Pancreas (tissue), 10 donors: ENCODE measurements around the gene TMEM151A. TPM values are rescaled to one million over a fixed set of nuclear protein-coding genes. Genes with fewer than 3 reads are reported as not detected.

Source experiments
- ATAC-seq, 4 donors: fragments of 200-7000 bp; cut with Tn5 transposase; one replicate each; pipeline versions ENCODE4 v1.8.0 to v1.9.1; 2020; ENCODE audit warnings: mild to moderate bottlenecking in 4 of 4, moderate library complexity in 4 of 4
- DNase-seq, 6 donors: peaks; one replicate each; pipeline ENCODE4 v3.0.0-alpha.2; 2020
- FAIRE-seq: peaks from 2 replicates; lab custom pipeline; 2012; peaks lifted over from hg19 to GRCh38; lab: Jason Lieb, UNC
- H3K27ac ChIP-seq, 4 donors: fragments of 200-600 bp; sonication (generic); 1 replicate in 3 of 4; 2 replicates in 1 of 4; pipeline versions ENCODE4 v1.5.0 to v1.8.0; 2020
- H3K27me3 ChIP-seq, 4 donors: fragments of 200-600 bp; one replicate each; pipeline ENCODE4 v1.8.0; 2021
- H3K36me3 ChIP-seq, 3 donors: fragments of 200-600 bp; sonication (generic) in 1 of 3; one replicate each; pipeline versions ENCODE4 v1.5.0 to v1.8.0; 2020 to 2021
- H3K4me1 ChIP-seq, 3 donors: fragments of 200-600 bp; one replicate each; pipeline ENCODE4 v1.8.0; 2021
- H3K4me3 ChIP-seq, 4 donors: fragments of 200-600 bp; sonication (generic) in 2 of 4; one replicate each; pipeline versions ENCODE4 v1.5.0 to v1.8.0; 2020 to 2021
- H3K9me3 ChIP-seq, 4 donors: fragments of 200-600 bp; one replicate each; pipeline ENCODE4 v1.8.0; 2021
- CTCF ChIP-seq, 4 donors: fragments of 200-600 bp; sonication (generic) in 3 of 4; IDR thresholded peaks; one replicate each; pipeline versions ENCODE4 v1.5.0 to v1.8.0; 2021; ENCODE audit warnings: antibody characterized with exemption in 4 of 4
- WGBS, 2 donors: extraction: QIAGEN DNeasy Blood & Tissue Kit; methylation state at CpG; one replicate each; pipeline ENCODE4 v1.1.7; 2013; 5-methylcytosine and 5-hydroxymethylcytosine counted together
- intact Hi-C, 3 donors: fragments of 100-400 bp; cut with DNase I; formaldehyde crosslinking; loops; one replicate each; pipeline versions ENCODE4 v1.11.1 to v1.14.2; 2022
- polyA plus RNA-seq, 2 donors: library from polyadenylated mRNA; stranded (reverse); fragments of 200-250 nt; gene quantifications; one replicate each; pipeline ENCODE4 v1.2.3, GENCODE V29; 2013
- total RNA-seq, 6 donors: library from RNA; stranded (reverse); fragmentation: NEBNext Ultra II Directional in 4 of 6; extraction: Animal tissue kit (Norgen Biotek cat#: 25700) in 4 of 6; gene quantifications; one replicate each; pipeline versions ENCODE4 v1.2.1 to v1.2.4, GENCODE V29; 2021 to 2023
- donor health status: healthy with polysubstance abuse.
- donor health status: DM: no; HTN: no; CAD: no; lungs with moderate emphysema.
- donor health status: DM: no; HTN: no; CAD: no.
- donor health status: control.
- donor health status: control.
- donor health status: Bipolar disorder and iron deficiency.
- donor health status: DM: yes; HTN: yes; CAD: no.
- donor health status: DM: no; HTN: no; CAD: no.
- donor health status: DM: no; HTN: no; CAD: no.
- donor health status: DM: yes; HTN: yes; CAD: no.

The TMEM151A gene
- total and polyA plus RNA-seq, 8 donors, result 0.49 to 4.4 (median 0.75) TPM

GRCh38 chr11:66268244-66268951, 23.3 kb upstream of the TMEM151A start, which contains the start of gene RAB1B:
TSS of gene RAB1B (plus strand) at chr11:66268639. CDS start at chr11:66268680, 41 bp downstream.
- peak; percentile 85 for FAIRE-seq
- Histone ChIP-seq H3K27ac (peak within 1 kb of the TSS; percentile 83 to 92 (median 88)), H3K4me3 (peak within 1 kb of the TSS; percentile 59 to 96 (median 88)), H3K9me3 (no peaks in the 10 kb centered on the region), H3K36me3 (peaks cover 0 to 15% (median 15%) of the 10 kb centered on the region in 3 donors), H3K27me3 (no peaks in the 10 kb centered on the region), H3K4me1 (no peaks in the 10 kb centered on the region)
- ATAC-seq, result peak; percentile 87 to 94 (median 90)
- DNase-seq, result peak; percentile 100
- WGBS, 2 donors, result 0 to 1% methylated on average over 55 to 64 of the region's 64 CpGs
- TF ChIP-seq CTCF (IDR thresholded peaks at IDR 0.05), result no peak
- intact Hi-C loops, result no loop called here

- Histone ChIP-seq H3K27me3 (no peaks in the 10 kb centered on the region), H3K36me3 (peaks cover 0 to 23% (median 19%) of the 10 kb centered on the region in 3 donors), H3K27ac (peak overlapping the region; percentile 83 to 92 (median 88)), H3K4me1 (no peaks in the 10 kb centered on the region), H3K9me3 (no peaks in the 10 kb centered on the region), H3K4me3 (peak overlapping the region; percentile 59 to 96 (median 88))
- no peak for FAIRE-seq
- intact Hi-C loops, result no loop called here
- TF ChIP-seq CTCF (IDR thresholded peaks at IDR 0.05), result no peak
- WGBS, 2 donors, result 3 to 5% methylated on average over 32 of the region's 32 CpGs
- peak in 3 of 6 donors; percentile 20 to 79 (median 58) for DNase-seq
- ATAC-seq, result peak in 1 of 4 donors; percentile 2
These were observed 22.5 kb upstream of the TMEM151A start for GRCh38 chr11:66268952-66269905.

GRCh38 chr11:66271816-66272215, 19.9 kb upstream of the TMEM151A start:
- DNase-seq (no peak), FAIRE-seq (no peak), ATAC-seq (no peak)
- intact Hi-C loops, result no loop called here
- H3K36me3 ChIP-seq, result peaks cover 0 to 34% (median 29%) of the 10 kb centered on the region in 3 donors
- H3K4me3 ChIP-seq, result no peak overlapping the region
- no peak overlapping the region for H3K27ac ChIP-seq
- no peaks in the 10 kb centered on the region for H3K4me1 ChIP-seq
- TF ChIP-seq CTCF (IDR thresholded peaks at IDR 0.05), result no peak
- no peaks in the 10 kb centered on the region for H3K9me3 ChIP-seq
- no peaks in the 10 kb centered on the region for H3K27me3 ChIP-seq
- WGBS, 2 donors, result 89 to 93% methylated on average over 7 of the region's 7 CpGs

GRCh38 chr11:66272596-66272995, 19.1 kb upstream of the TMEM151A start:
- Histone ChIP-seq H3K27me3 (no peaks in the 10 kb centered on the region), H3K4me1 (peaks cover 0 to 3% (median 0%) of the 10 kb centered on the region in 3 donors), H3K4me3 (no peak overlapping the region), H3K27ac (no peak overlapping the region), H3K36me3 (peaks cover 0 to 34% (median 29%) of the 10 kb centered on the region in 3 donors), H3K9me3 (no peaks in the 10 kb centered on the region)
- WGBS, 2 donors, result 95 to 97% methylated on average over 2 of the region's 2 CpGs
- FAIRE-seq (no peak), DNase-seq (no peak), ATAC-seq (no peak)
- intact Hi-C loops, result no loop called here
- TF ChIP-seq CTCF (IDR thresholded peaks at IDR 0.05), result no peak
